ENCODE results near the gene ATP6V0D1. TPM values are rescaled to one million over a fixed set of nuclear protein-coding genes. Genes with fewer than 3 reads are reported as not detected.

The ATP6V0D1 gene
- total and polyA plus RNA-seq, 2 experiments from 2014 or later = 20.6 to 68.7 TPM

DNA sequence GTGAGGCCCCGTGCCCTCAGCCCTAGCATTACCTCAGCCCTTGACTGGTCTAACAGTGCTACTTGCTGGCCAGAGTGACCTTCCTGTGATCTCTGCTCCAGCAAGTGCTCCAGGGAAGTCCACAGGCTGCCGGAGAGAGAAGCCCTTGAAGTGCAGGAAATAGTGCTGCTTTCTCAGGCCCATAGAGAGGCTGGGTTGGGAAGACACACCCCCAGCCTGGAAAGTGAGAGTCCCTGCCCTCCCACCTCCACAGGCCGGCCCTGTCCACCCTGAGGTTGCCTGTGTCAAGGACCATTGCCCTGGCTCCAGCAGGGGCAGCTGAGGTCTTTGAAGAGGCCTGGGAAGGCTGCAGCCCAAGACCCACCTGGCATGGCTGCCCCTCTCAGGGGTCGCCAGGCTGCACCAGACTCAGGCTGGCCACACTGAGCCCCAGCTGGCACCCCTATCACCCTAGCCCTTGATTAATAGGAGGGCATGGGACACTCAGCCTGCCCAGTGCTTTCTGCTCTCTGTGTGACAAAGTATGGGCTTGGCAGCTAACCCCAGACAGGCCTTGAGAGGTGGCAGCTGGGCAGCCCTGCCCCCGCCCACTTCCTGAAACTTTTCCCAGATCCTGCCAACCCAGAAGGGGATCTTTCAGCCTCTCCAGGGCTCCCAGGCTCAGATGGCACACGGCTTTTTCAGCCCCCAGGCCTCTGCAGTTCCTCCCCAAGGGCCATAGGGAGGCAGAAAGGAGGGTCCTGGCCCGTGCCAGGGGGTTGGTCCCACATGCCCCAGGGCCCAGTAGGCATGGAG, 21.7 kb downstream of the ATP6V0D1 start:
- Histone ChIP-seq H3K9me2 (ENCODE audit: insufficient read depth) (no peaks in the 10 kb centered on the region), H3K27me3 (ENCODE audit: insufficient read depth) (no peaks in the 10 kb centered on the region), H3K27ac (ENCODE audit: low read depth) (no peak overlapping the region), H3K79me2 (replicated peaks; ENCODE audit: insufficient read depth) (no peaks in the 10 kb centered on the region), H3K36me3 (ENCODE audit: insufficient read depth) (no peaks in the 10 kb centered on the region), H3F3A (replicated peaks; ENCODE audit: low read depth) (no peaks in the 10 kb centered on the region), H2AFZ (no peak overlapping the region), H3K4me2 (no peak overlapping the region), H4K20me1 (replicated peaks; ENCODE audit: insufficient read depth) (no peaks in the 10 kb centered on the region; the same call in 1 of the 2 replicates), H3K4me1 (ENCODE audit: insufficient read depth) (no peaks in the 10 kb centered on the region), H3K4me3 (no peak overlapping the region)
- Mint-ChIP-seq H3K27ac (0 out of 2 replicates have a peak overlapping the region, but pooled peaks have one; percentile 23), H3K9me3 (no peaks in the 10 kb centered on the region), H3K4me3 (no peak overlapping the region), H3K4me1 (peaks cover 5% of the 10 kb centered on the region), H3K27me3 (ENCODE audit: insufficient read depth, low read depth, poor library complexity) (peaks cover 6% of the 10 kb centered on the region), H3K36me3 (ENCODE audit: low read depth) (no peaks in the 10 kb centered on the region)
- DNase-seq (ENCODE audit: low spot score) = no peak
- TF ChIP-seq, protein P1, sequence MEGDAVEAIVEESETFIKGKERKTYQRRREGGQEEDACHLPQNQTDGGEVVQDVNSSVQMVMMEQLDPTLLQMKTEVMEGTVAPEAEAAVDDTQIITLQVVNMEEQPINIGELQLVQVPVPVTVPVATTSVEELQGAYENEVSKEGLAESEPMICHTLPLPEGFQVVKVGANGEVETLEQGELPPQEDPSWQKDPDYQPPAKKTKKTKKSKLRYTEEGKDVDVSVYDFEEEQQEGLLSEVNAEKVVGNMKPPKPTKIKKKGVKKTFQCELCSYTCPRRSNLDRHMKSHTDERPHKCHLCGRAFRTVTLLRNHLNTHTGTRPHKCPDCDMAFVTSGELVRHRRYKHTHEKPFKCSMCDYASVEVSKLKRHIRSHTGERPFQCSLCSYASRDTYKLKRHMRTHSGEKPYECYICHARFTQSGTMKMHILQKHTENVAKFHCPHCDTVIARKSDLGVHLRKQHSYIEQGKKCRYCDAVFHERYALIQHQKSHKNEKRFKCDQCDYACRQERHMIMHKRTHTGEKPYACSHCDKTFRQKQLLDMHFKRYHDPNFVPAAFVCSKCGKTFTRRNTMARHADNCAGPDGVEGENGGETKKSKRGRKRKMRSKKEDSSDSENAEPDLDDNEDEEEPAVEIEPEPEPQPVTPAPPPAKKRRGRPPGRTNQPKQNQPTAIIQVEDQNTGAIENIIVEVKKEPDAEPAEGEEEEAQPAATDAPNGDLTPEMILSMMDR (conservative IDR thresholded peaks at IDR 0.05; ENCODE audit: low read depth in 2 of 2) = no peak
- no peak for TF ChIP-seq ZNF114 (CRISPR knock-in tag; IDR thresholded peaks at IDR 0.05)
- no peak for TF ChIP-seq NANOG (IDR thresholded peaks at IDR 0.05; ENCODE audit: borderline replicate concordance)
- TF ChIP-seq POLR2AphosphoS5 (IDR thresholded peaks at IDR 0.05; ENCODE audit: low read depth) = no peak
- TF ChIP-seq CREB1 (CRISPR knock-in tag; IDR thresholded peaks at IDR 0.05; ENCODE audit: low read depth) = no peak
- TF ChIP-seq, protein P2, sequence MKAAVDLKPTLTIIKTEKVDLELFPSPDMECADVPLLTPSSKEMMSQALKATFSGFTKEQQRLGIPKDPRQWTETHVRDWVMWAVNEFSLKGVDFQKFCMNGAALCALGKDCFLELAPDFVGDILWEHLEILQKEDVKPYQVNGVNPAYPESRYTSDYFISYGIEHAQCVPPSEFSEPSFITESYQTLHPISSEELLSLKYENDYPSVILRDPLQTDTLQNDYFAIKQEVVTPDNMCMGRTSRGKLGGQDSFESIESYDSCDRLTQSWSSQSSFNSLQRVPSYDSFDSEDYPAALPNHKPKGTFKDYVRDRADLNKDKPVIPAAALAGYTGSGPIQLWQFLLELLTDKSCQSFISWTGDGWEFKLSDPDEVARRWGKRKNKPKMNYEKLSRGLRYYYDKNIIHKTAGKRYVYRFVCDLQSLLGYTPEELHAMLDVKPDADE (IDR thresholded peaks at IDR 0.05) = no peak
- no peak for TF ChIP-seq JUNB (IDR thresholded peaks at IDR 0.05; ENCODE audit: unreplicated experiment)
- no peak for TF ChIP-seq EZH2phosphoT487 (IDR thresholded peaks at IDR 0.05; ENCODE audit: unreplicated experiment)
- TF ChIP-seq, protein P3, sequence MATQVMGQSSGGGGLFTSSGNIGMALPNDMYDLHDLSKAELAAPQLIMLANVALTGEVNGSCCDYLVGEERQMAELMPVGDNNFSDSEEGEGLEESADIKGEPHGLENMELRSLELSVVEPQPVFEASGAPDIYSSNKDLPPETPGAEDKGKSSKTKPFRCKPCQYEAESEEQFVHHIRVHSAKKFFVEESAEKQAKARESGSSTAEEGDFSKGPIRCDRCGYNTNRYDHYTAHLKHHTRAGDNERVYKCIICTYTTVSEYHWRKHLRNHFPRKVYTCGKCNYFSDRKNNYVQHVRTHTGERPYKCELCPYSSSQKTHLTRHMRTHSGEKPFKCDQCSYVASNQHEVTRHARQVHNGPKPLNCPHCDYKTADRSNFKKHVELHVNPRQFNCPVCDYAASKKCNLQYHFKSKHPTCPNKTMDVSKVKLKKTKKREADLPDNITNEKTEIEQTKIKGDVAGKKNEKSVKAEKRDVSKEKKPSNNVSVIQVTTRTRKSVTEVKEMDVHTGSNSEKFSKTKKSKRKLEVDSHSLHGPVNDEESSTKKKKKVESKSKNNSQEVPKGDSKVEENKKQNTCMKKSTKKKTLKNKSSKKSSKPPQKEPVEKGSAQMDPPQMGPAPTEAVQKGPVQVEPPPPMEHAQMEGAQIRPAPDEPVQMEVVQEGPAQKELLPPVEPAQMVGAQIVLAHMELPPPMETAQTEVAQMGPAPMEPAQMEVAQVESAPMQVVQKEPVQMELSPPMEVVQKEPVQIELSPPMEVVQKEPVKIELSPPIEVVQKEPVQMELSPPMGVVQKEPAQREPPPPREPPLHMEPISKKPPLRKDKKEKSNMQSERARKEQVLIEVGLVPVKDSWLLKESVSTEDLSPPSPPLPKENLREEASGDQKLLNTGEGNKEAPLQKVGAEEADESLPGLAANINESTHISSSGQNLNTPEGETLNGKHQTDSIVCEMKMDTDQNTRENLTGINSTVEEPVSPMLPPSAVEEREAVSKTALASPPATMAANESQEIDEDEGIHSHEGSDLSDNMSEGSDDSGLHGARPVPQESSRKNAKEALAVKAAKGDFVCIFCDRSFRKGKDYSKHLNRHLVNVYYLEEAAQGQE (IDR thresholded peaks at IDR 0.05; ENCODE audit: unreplicated experiment) = no peak
- no peak for TF ChIP-seq EZH2 (IDR thresholded peaks at IDR 0.05; ENCODE audit: low read depth, unreplicated experiment)
- no peak for TF ChIP-seq STAT1 (IDR thresholded peaks at IDR 0.05; ENCODE audit: unreplicated experiment)
- no peak for TF ChIP-seq ZNF331 (CRISPR knock-in tag; IDR thresholded peaks at IDR 0.05; ENCODE audit: low read depth)
- ATAC-seq = no peak
